ENCODE data around the gene ATP2C2.

ATP2C2 gene

DNA sequence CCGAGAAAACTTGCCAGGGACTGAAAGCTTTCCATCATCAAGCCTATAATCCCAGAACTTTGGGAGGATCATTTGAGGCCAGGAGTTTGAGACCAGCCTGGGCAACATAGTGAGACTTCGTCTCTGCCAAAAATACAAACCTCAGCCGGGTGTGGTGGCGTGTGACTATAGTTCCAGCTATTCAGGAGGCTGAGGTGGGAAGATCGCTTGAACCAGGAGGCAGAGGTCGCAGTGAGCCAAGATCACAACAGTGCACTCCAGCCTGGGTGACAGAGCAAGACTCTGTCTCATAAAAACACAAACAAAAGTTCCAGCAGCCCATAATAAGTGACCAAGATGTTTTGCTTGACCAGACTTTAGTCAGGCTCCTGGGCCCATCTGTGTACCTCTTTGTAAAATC, 134.2 kb downstream of the ATP2C2 start:
- no peak for DNase-seq (ENCODE audit: low spot score)
- TF ChIP-seq, protein P1, sequence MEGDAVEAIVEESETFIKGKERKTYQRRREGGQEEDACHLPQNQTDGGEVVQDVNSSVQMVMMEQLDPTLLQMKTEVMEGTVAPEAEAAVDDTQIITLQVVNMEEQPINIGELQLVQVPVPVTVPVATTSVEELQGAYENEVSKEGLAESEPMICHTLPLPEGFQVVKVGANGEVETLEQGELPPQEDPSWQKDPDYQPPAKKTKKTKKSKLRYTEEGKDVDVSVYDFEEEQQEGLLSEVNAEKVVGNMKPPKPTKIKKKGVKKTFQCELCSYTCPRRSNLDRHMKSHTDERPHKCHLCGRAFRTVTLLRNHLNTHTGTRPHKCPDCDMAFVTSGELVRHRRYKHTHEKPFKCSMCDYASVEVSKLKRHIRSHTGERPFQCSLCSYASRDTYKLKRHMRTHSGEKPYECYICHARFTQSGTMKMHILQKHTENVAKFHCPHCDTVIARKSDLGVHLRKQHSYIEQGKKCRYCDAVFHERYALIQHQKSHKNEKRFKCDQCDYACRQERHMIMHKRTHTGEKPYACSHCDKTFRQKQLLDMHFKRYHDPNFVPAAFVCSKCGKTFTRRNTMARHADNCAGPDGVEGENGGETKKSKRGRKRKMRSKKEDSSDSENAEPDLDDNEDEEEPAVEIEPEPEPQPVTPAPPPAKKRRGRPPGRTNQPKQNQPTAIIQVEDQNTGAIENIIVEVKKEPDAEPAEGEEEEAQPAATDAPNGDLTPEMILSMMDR (IDR thresholded peaks at IDR 0.05; ENCODE audit: extremely low read depth, missing control alignments) = no peak

DNA sequence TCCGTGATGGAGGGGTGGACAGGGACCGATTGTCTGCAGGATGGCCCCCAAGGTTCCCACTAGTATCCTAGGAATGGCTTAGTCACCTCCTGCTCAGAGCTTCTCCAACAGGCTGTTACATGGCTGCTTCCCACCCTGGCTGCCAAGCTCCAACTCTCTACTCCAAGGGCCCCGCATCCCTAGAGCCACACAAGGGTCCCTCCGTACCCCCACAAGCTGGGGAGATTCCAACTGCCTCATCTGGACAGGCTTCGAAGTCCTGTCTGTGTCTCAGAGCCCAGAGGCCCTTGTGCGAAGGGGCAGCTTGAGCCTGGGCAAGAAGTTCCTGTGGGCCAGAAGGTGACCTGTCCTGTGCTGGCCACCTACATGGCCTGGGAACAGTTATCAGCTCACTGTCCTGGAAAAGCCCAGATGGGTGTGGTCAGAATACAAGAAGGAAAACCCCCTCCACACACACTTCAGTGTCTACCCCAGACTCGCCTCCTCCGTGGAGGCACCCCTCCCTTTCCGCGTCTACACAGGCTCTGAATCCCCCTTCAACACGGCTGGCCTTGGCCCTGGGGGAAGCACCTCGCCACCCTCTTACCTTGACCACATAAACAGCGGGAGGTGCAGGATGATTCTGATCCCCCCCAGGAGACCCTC, 135.5 kb downstream of the ATP2C2 start:
- TF ChIP-seq, protein P1 (IDR thresholded peaks at IDR 0.05; ENCODE audit: extremely low read depth, missing control alignments) = no peak
- no peak for DNase-seq (ENCODE audit: low spot score)

DNA sequence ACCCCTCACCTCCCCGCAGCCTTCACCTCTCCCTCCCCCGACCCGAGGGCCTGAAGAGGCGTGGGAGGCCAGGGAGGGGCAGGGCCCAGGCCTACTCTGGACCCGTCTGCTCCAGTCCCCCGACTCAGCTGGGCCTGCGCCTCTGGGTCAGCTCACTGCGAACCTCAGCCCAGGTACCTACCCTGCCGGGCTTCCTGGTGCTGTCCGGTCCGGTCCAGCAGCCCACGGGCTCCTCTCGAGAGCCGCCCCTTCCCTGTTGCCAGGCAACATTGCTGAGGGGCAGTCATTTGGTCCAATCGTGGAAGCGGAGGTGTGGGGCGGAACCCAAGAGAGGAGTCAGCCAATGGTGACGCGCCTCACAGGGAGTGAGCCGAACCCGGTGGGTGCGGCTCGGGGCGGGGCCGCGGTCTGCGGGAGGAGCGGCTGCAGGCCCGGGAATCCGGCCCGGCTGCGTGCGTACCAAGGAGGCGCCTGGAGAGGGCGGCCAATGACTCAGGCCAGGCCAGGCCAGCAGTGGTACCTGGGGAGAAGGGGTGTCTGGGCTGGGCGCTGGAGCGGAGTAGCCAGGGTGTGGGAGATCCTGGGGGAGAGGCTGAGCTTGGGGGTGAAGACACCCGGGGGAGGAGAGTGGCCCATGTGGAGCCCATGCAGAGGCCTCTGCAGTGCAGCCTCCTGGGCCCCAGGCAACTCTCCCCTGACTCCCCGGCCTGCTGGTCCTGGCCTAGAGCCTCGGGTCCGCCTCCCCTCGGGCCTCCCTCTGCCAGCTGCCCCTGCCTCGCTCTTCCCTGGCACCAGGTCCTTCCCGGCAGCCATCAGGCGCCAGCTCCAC, 136.3 kb downstream of the ATP2C2 start, which contains the start of gene MEAK7:
Gene MEAK7, minus strand, starts transcription at position 240 of the 829 bp plus-strand sequence. CDS start 6,573 bp downstream, outside the sequence.
- TF ChIP-seq, protein P1 (IDR thresholded peaks at IDR 0.05; ENCODE audit: extremely low read depth, missing control alignments) = no peak
- DNase-seq (ENCODE audit: low spot score) = peak; percentile 96

DNA sequence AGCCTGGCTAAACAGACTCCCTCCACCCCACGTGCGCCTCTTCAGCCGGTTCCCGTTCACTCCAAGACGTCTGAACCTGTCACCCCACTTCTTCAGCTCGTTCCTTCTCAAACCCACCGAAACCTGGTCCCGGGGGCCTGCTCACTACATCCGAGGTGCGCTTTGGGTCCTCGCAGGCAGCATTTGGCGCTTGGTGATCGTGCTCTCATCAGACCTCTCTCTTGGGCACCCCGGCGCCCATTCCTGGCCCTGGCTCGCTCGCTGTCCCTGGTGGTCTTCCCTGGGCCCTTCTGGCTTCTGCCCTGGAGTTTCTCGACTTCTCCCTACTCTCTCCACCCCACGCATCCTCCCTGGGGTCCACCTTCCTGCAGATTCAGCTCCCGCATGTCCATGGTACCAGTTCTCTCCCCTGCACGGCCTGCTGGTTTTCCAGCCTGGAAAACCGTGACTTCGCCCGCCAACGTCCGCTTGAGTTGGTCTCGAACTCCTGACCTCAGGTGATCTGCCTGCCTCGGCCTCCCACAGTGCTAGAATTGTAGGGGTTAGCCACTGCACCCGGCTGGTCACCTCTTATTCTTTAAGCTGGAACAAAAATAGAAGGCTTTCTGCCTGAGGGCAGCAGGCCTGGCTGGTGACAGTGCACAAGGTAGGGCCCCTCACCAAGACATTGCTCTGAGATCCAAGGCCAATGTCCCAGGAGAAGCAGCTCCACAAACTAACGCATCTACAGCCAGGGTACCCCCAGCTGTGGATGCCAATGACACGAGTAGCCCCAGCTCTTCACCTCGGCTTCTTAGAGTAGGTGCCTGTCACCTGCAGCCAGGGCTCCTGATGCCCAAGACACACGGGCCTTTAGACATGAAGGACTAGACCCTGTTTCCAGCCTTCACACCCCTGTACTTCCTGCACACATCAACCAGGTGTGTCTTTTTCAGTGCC, 137.2 kb downstream of the ATP2C2 start:
- TF ChIP-seq, protein P1 (IDR thresholded peaks at IDR 0.05; ENCODE audit: extremely low read depth, missing control alignments) = no peak
- DNase-seq (ENCODE audit: low spot score) = no peak

DNA sequence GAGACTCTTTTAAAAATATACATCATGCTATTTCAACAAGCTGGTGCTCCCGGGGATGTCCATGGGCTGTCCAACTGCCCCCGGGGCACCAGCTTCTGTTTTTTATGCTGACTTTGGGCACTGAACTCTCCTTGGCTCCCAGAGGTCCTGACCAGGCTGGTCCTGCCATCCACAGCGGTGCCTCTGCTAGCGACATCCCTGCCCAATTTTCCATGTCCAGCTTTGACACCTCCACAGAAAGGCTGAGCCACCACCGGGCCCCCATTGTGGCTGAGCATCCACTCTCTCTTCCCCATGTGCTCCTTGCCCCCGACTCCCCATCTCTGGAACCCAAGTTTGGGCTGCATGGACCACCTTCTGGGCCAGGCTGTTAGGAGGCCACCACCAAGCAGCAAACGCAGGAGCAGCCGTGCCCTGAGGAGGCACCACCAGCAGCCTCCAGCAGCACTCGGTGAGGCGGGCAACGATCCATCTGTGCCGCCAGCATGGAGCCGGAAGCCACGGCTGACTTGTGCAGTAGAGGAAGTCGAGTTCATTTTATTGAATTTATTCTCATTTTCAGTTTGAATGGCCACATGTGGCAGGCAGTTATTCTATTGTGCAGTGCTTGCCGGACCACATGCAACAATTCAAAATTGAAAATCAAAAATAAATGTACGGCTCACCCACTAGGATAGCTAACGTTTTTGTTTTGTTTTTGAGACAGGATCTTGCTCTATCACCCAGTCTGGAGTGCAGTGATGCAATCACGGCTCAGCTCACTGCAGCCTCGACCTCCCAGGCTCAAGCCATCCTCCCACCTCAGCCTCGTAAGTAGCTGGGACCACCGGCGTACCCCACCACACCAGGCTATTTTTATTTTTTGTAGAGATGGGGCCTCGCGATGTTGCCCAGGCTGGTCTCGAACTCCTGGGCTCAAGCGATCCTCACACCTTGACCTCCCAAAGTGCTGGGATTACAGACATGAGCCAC, 139.0 kb downstream of the ATP2C2 start:
- peak; percentile 48 for DNase-seq (ENCODE audit: low spot score)
- TF ChIP-seq, protein P1 (IDR thresholded peaks at IDR 0.05; ENCODE audit: extremely low read depth, missing control alignments) = no peak

DNA sequence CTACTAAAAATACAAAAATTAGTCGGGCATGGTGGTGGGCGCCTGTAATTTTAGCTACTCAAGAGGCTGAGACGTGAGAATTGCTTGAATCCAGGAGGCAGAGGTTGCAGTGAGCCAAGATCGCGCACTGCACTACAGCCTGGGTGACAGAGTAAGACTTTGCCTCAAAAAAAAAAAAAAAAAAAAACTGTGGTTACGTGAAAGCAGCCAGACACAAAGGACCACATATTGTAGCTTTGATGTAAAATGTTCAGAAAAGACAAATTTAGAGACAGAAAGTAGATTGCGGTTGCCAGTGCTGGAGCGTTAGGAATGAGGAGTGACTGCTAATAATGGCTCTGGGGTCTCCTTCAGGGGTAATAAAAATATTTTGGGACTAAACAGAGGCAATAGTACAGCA, 140.2 kb downstream of the ATP2C2 start:
- no peak for DNase-seq (ENCODE audit: low spot score)
- TF ChIP-seq, protein P1 (IDR thresholded peaks at IDR 0.05; ENCODE audit: extremely low read depth, missing control alignments) = no peak

All from GM20000 (cell line).